IPS DF 6.9 (cell line): Measurements from ENCODE around the gene TRDN.
"Not testable (repeated sequence)": the region's sequence is repeated elsewhere in the genome, so short reads cannot be mapped to it uniquely, and the experiment has no call there.

Experiments used
- DNase-seq: peaks from one replicate; pipeline ENCODE4 v3.0.0-alpha.2; 2013; ENCODE audit warnings: low read depth, low spot score
- H3K27ac ChIP-seq: one replicate; pipeline ENCODE4 v1.5.1; 2013; ENCODE audit warnings: low read length, control low read depth
- H3K27me3 ChIP-seq: 2 replicates; pipeline ENCODE4 v1.6.1; 2013; ENCODE audit warnings: mild to moderate bottlenecking, low read length; ENCODE audit not compliant: control insufficient read depth, insufficient read depth
- H3K36me3 ChIP-seq: 2 replicates; pipeline ENCODE4 v1.6.1; 2013; ENCODE audit warnings: low read length; ENCODE audit not compliant: control insufficient read depth, insufficient read depth
- H3K4me1 ChIP-seq: 2 replicates; pipeline ENCODE4 v1.6.1; 2013; ENCODE audit warnings: low read length; ENCODE audit not compliant: control insufficient read depth, insufficient read depth
- H3K4me3 ChIP-seq: 2 replicates; pipeline ENCODE4 v1.5.1; 2013; ENCODE audit warnings: mild to moderate bottlenecking, low read length
- H3K9me3 ChIP-seq: 2 replicates; pipeline ENCODE4 v1.6.1; 2013; ENCODE audit warnings: low read length, inconsistent platforms; ENCODE audit not compliant: control insufficient read depth, insufficient read depth
- WGBS: extraction: QIAGEN DNeasy Blood & Tissue Kit; methylation state at CpG from one replicate; pipeline ENCODE4 v1.1.7; 2013; ENCODE audit warnings: mixed read lengths, missing lambda C conversion rate; ENCODE audit not compliant: insufficient read length, insufficient coverage; 5-methylcytosine and 5-hydroxymethylcytosine counted together

The TRDN gene

DNA sequence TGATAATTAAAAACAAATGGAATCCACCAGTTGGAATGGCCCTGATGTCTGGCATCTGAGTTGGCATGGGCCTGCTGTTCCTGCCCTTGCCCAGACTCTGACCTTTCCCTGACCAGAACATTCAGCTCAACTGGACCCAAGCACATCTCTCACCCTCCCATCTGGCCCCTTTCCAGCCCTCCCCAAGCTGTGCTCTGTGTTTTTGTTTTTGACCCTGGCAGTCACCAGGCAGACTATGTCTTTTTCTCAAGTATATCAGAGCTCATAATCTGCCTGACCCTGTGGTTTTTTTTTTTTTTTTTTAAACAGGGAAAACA, 117.6 kb downstream of the TRDN start:
- Histone ChIP-seq H3K9me3 (no peaks in the 10 kb centered on the region), H3K27ac (no peak overlapping the region), H3K27me3 (no peaks in the 10 kb centered on the region), H3K36me3 (no peaks in the 10 kb centered on the region), H3K4me1 (peaks cover 2% of the 10 kb centered on the region; the same call in 1 of the 2 replicates), H3K4me3 (no peak overlapping the region)
- DNase-seq: no peak

GRCh38 chr6:123518441-123519188, 118.1 kb downstream of the TRDN start:
- Histone ChIP-seq H3K9me3 (no peaks in the 10 kb centered on the region), H3K27ac (no peak overlapping the region), H3K4me3 (no peak overlapping the region), H3K4me1 (peaks cover 2% of the 10 kb centered on the region; the same call in 1 of the 2 replicates), H3K27me3 (no peaks in the 10 kb centered on the region), H3K36me3 (no peaks in the 10 kb centered on the region)
- no CpG with 5 or more reads among the region's 5 CpGs for WGBS
- no peak for DNase-seq

DNA sequence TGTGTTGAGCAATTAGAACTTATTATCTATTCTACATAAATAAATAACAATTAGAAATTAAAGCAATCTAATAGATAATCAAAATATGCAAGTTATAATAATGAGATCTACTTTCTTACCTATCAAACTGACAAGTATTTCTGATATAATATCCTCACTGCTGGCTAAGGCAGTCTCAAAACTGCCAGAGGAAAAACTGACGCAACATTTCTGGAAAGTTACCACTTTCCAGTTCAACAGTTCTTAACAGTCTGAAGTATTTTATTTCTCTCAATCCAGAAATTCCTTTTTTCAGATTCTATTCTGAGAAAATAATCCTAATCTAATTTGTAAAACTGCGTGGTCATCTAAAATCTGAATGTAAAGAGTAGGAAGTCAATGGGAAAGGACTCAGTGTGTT, 121.0 kb downstream of the TRDN start:
- no peak for DNase-seq
- Histone ChIP-seq H3K36me3 (no peaks in the 10 kb centered on the region), H3K27ac (no peak overlapping the region), H3K9me3 (no peaks in the 10 kb centered on the region), H3K4me3 (no peak overlapping the region), H3K27me3 (no peaks in the 10 kb centered on the region), H3K4me1 (peaks cover 2% of the 10 kb centered on the region; the same call in 1 of the 2 replicates)
- no CpG with 5 or more reads among the region's 2 CpGs for WGBS

GRCh38 chr6:123509112-123509511, 127.6 kb downstream of the TRDN start:
- Histone ChIP-seq H3K9me3 (no peaks in the 10 kb centered on the region), H3K36me3 (no peaks in the 10 kb centered on the region; the same call in 1 of the 2 replicates), H3K27me3 (no peaks in the 10 kb centered on the region), H3K4me3 (no peak overlapping the region), H3K27ac (no peak overlapping the region), H3K4me1 (no peaks in the 10 kb centered on the region)
- WGBS: no CpG with 5 or more reads among the region's 1 CpG
- DNase-seq: no peak

GRCh38 chr6:123508290-123508689, 128.5 kb downstream of the TRDN start:
- Histone ChIP-seq H3K4me3 (no peak overlapping the region), H3K9me3 (no peaks in the 10 kb centered on the region), H3K27me3 (no peaks in the 10 kb centered on the region), H3K27ac (no peak overlapping the region), H3K4me1 (no peaks in the 10 kb centered on the region), H3K36me3 (no peaks in the 10 kb centered on the region; the same call in 1 of the 2 replicates)
- no CpG with 5 or more reads among the region's 2 CpGs for WGBS
- no peak for DNase-seq

- H3K27me3 ChIP-seq: no peaks in the 10 kb centered on the region
- no peaks in the 10 kb centered on the region; the same call in 1 of the 2 replicates for H3K36me3 ChIP-seq
- no peak overlapping the region for H3K27ac ChIP-seq
- no peak overlapping the region for H3K4me3 ChIP-seq
- WGBS: no CpG with 5 or more reads among the region's 2 CpGs
- no peaks in the 10 kb centered on the region for H3K4me1 ChIP-seq
- no peak for DNase-seq
- no peaks in the 10 kb centered on the region for H3K9me3 ChIP-seq
Measured at GRCh38 chr6:123507582-123507981, 129.2 kb downstream of the TRDN start.

DNA sequence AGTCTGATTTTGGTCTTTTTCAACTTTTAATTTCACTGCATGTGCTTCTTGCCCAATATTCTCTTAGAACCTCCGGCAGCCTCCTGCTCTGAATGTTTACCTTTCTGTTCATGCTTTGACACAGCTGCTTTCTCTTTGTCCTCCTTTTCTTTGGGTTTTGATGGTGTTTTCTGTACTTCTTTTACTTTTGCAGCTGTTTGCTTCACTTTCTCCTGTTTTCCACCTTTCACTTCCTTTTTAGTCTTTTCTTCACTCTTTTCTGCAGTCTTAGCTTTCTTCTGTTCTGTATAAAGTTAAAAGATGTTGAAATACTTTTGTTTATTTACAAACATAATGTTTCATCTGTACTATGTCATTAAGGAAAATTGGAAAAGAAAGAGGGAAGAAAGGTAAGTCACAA, 133.1 kb downstream of the TRDN start:
- H3K4me1 ChIP-seq: no peaks in the 10 kb centered on the region
- no peak for DNase-seq
- H3K27ac ChIP-seq: no peak overlapping the region
- no peak overlapping the region for H3K4me3 ChIP-seq
- no peaks in the 10 kb centered on the region; the same call in 1 of the 2 replicates for H3K36me3 ChIP-seq
- WGBS: no CpG with 5 or more reads among the region's 1 CpG
- no peaks in the 10 kb centered on the region for H3K27me3 ChIP-seq
- no peaks in the 10 kb centered on the region for H3K9me3 ChIP-seq

GRCh38 chr6:123497025-123497424, 139.7 kb downstream of the TRDN start:
- Histone ChIP-seq H3K4me3 (no peak overlapping the region), H3K4me1 (no peaks in the 10 kb centered on the region), H3K27ac (no peak overlapping the region), H3K36me3 (no peaks in the 10 kb centered on the region), H3K9me3 (no peaks in the 10 kb centered on the region), H3K27me3 (no peaks in the 10 kb centered on the region)
- no CpG with 5 or more reads among the region's 2 CpGs for WGBS
- DNase-seq: no peak

- Histone ChIP-seq H3K4me1 (no peaks in the 10 kb centered on the region), H3K9me3 (no peaks in the 10 kb centered on the region), H3K4me3 (no peak overlapping the region), H3K36me3 (no peaks in the 10 kb centered on the region), H3K27ac (no peak overlapping the region), H3K27me3 (no peaks in the 10 kb centered on the region)
- DNase-seq: no peak
- no CpG with 5 or more reads among the region's 1 CpG for WGBS
Measured at GRCh38 chr6:123489589-123489988, 147.2 kb downstream of the TRDN start.

DNA sequence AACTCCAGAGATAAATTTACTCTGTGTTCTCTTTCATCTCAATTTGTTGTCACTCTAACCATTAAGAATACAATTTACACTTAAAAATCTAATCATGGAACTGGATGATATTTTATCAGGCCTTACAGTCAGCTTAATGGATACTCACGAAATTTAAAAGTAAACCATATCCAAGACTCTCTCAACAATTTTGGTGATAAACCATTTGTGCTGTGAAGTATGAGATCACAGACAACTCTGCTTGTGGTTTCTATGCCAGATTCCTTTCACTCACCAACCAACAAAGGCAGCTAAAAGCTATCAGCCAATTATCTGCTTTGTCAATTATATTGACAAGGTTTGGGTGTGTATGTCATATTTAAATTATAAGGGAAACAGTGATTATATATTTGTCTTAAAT, 155.8 kb downstream of the TRDN start:
- no CpG with 5 or more reads among the region's 1 CpG for WGBS
- Histone ChIP-seq H3K36me3 (no peaks in the 10 kb centered on the region), H3K27me3 (no peaks in the 10 kb centered on the region), H3K4me3 (no peak overlapping the region), H3K27ac (no peak overlapping the region), H3K9me3 (no peaks in the 10 kb centered on the region), H3K4me1 (no peaks in the 10 kb centered on the region)
- no peak for DNase-seq

DNA sequence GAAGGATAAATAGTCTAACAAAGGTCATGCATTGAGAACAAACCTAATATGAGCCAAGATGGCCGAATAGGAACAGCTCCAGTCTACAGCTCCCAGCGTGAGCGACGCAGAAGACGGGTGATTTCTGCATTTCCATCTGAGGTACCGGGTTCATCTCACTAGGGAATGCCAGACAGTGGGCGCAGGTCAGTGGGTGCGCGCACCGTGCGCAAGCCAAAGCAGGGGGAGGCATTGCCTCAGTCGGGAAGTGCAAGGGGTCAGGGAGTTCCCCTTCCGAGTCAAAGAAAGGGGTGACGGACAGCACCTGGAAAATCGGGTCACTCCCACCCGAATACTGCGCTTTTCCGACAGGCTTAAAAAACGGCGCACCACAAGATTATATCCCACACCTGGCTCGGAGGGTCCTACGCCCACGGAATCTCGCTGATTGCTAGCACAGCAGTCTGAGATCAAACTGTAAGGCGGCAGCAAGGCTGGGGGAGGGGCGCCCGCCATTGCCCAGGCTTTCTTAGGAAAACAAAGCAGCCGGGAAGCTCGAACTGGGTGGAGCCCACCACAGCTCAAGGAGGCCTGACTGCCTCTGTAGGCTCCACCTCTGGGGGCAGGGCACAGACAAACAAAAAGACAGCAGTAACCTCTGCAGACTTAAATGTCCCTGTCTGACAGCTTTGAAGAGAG, 164.6 kb downstream of the TRDN start:
- not testable (repeated sequence) for H3K4me1 ChIP-seq, H3K9me3 ChIP-seq, DNase-seq, H3K27me3 ChIP-seq, H3K27ac ChIP-seq, H3K4me3 ChIP-seq, H3K36me3 ChIP-seq
- WGBS: no CpG with 5 or more reads among the region's 29 CpGs
